Measurements from ENCODE around the gene SHFL. TPM values are rescaled to one million over a fixed set of nuclear protein-coding genes. Genes with fewer than 3 reads are reported as not detected.

SHFL gene
- polyA plus RNA-seq, 3 donors = 19.9 to 21.5 (median 20.8) TPM

GRCh38 chr19:10087296-10088061 lies 1.4 kb downstream of the SHFL start:
- no peak for DNase-seq (ENCODE audit: low read depth in 3 of 3, low spot score in 2 of 3)

- no peak for DNase-seq (ENCODE audit: low read depth in 3 of 3, low spot score in 2 of 3)
These were observed 2.9 kb downstream of the SHFL start for GRCh38 chr19:10088949-10089554.

GRCh38 chr19:10089801-10090375 lies 3.8 kb downstream of the SHFL start:
- no peak for DNase-seq (ENCODE audit: low read depth in 3 of 3, low spot score in 2 of 3)

GRCh38 chr19:10091370-10091687 lies 5.2 kb downstream of the SHFL start:
- no peak for DNase-seq (ENCODE audit: low read depth in 3 of 3, low spot score in 2 of 3)

GRCh38 chr19:10091895-10092641 lies 6.0 kb downstream of the SHFL start:
- DNase-seq (ENCODE audit: low read depth in 3 of 3, low spot score in 2 of 3) = no peak

- DNase-seq (ENCODE audit: low read depth in 3 of 3, low spot score in 2 of 3) = no peak
These were observed 6.7 kb downstream of the SHFL start for GRCh38 chr19:10092648-10093294.

- DNase-seq (ENCODE audit: low read depth in 3 of 3, low spot score in 2 of 3) = no peak
These were observed 7.4 kb downstream of the SHFL start for GRCh38 chr19:10093295-10094186.

GRCh38 chr19:10095622-10095947 lies 9.5 kb downstream of the SHFL start:
- DNase-seq (ENCODE audit: low read depth in 3 of 3, low spot score in 2 of 3) = no peak

- DNase-seq (ENCODE audit: low read depth in 3 of 3, low spot score in 2 of 3) = peak in 1 of 3 donors; percentile 78
These were observed 10.0 kb downstream of the SHFL start for GRCh38 chr19:10095948-10096614.

GRCh38 chr19:10096615-10096963 lies 10.5 kb downstream of the SHFL start:
- no peak for DNase-seq (ENCODE audit: low read depth in 3 of 3, low spot score in 2 of 3)

- no peak for DNase-seq (ENCODE audit: low read depth in 3 of 3, low spot score in 2 of 3)
These were observed 14.2 kb downstream of the SHFL start for GRCh38 chr19:10100163-10100785.

GRCh38 chr19:10102787-10103236 lies 16.7 kb downstream of the SHFL start:
- no peak for DNase-seq (ENCODE audit: low read depth in 3 of 3, low spot score in 2 of 3)

GRCh38 chr19:10104130-10104513 lies 18.0 kb downstream of the SHFL start:
- no peak for DNase-seq (ENCODE audit: low read depth in 3 of 3, low spot score in 2 of 3)

GRCh38 chr19:10104665-10105508 lies 18.8 kb downstream of the SHFL start:
- DNase-seq (ENCODE audit: low read depth in 3 of 3, low spot score in 2 of 3) = no peak

- no peak for DNase-seq (ENCODE audit: low read depth in 3 of 3, low spot score in 2 of 3)
These were observed 19.5 kb downstream of the SHFL start for GRCh38 chr19:10105509-10106099.

- peak; percentile 92 to 97 (median 94) for DNase-seq (ENCODE audit: low read depth in 3 of 3, low spot score in 2 of 3)
These were observed 20.2 kb downstream of the SHFL start, which contains the start of gene PPAN for GRCh38 chr19:10106100-10106936. TSS of gene PPAN (plus strand) at chr19:10106362. CDS start at chr19:10106395, 33 bp downstream.

GRCh38 chr19:10107254-10107653 lies 21.1 kb downstream of the SHFL start:
- DNase-seq (ENCODE audit: low read depth in 3 of 3, low spot score in 2 of 3) = no peak

Data from right renal cortex interstitium (tissue), 3 donors.